HepG2 (cell line): ENCODE measurements around the gene DUS1L. TPM values are rescaled to one million over a fixed set of nuclear protein-coding genes. Genes with fewer than 3 reads are reported as not detected.
A peak's percentile ranks its signal among the peaks of the same experiment; 100 is the strongest.

ENCODE experiments used
- ARID2 ChIP-seq: sonication (generic); formaldehyde crosslinking; IDR thresholded peaks from 2 replicates; pipeline ENCODE4 v1.8.1; 2022; ENCODE audit warnings: mild to moderate bottlenecking, missing genetic modification reagents, borderline replicate concordance
- BRF2 ChIP-seq: sonication (generic); formaldehyde crosslinking; IDR thresholded peaks from 2 replicates; pipeline ENCODE4 v1.8.1; 2022; ENCODE audit warnings: mild to moderate bottlenecking, missing genetic modification reagents
- FOXP4 ChIP-seq: sonication (generic); formaldehyde crosslinking; IDR thresholded peaks from 2 replicates; pipeline ENCODE4 v1.4.0; 2020; ENCODE audit warnings: missing genetic modification reagents
- MED13 ChIP-seq: sonication (generic); formaldehyde crosslinking; IDR thresholded peaks from 2 replicates; pipeline ENCODE4 v1.5.0; 2020; ENCODE audit warnings: missing genetic modification reagents
- MTF1 ChIP-seq: sonication (generic); formaldehyde crosslinking; IDR thresholded peaks from 2 replicates; pipeline ENCODE4 v1.5.0; 2020; ENCODE audit warnings: missing genetic modification reagents
- MTF2 ChIP-seq: sonication (generic); formaldehyde crosslinking; IDR thresholded peaks from 2 replicates; pipeline ENCODE4 v1.5.0; 2020; ENCODE audit warnings: missing genetic modification reagents, borderline replicate concordance
- NR0B2 ChIP-seq: sonication (generic); formaldehyde crosslinking; IDR thresholded peaks from 2 replicates; pipeline ENCODE4 v1.4.0; 2020; ENCODE audit warnings: mild to moderate bottlenecking, missing genetic modification reagents
- PAWR ChIP-seq: sonication (generic); formaldehyde crosslinking; IDR thresholded peaks from 2 replicates; pipeline ENCODE4 v1.4.0; 2020; ENCODE audit warnings: missing genetic modification reagents, mild to moderate bottlenecking, borderline replicate concordance
- PRPF4 ChIP-seq: fragments of 200-400 bp; formaldehyde crosslinking; IDR thresholded peaks from 2 replicates; pipeline ENCODE4 v1.6.1; 2016; ENCODE audit warnings: low read length, low read depth; ENCODE audit not compliant: poor library complexity, severe bottlenecking
- TEAD2 ChIP-seq: sonication (generic); formaldehyde crosslinking; IDR thresholded peaks from 2 replicates; pipeline ENCODE4 v1.9.0; 2021; ENCODE audit warnings: missing genetic modification reagents
- ZBED4 ChIP-seq: sonication (generic); formaldehyde crosslinking; IDR thresholded peaks from 2 replicates; pipeline ENCODE4 v1.4.0; 2020; ENCODE audit warnings: missing genetic modification reagents, borderline replicate concordance
- ZFP36L1 ChIP-seq: sonication (generic); formaldehyde crosslinking; IDR thresholded peaks from 2 replicates; pipeline ENCODE4 v1.8.0; 2022; ENCODE audit warnings: mild to moderate bottlenecking, missing genetic modification reagents, moderate library complexity
- ZNF292 ChIP-seq: sonication (generic); formaldehyde crosslinking; IDR thresholded peaks from 2 replicates; pipeline ENCODE4 v1.8.1; 2022; ENCODE audit warnings: mild to moderate bottlenecking, low read depth, missing genetic modification reagents, borderline replicate concordance
- ZNF546 ChIP-seq: sonication (generic); formaldehyde crosslinking; conservative IDR thresholded peaks from 2 replicates; pipeline ENCODE4 v1.8.1; 2023; ENCODE audit warnings: mild to moderate bottlenecking, missing genetic modification reagents
- ZNF549 ChIP-seq: sonication (generic); formaldehyde crosslinking; IDR thresholded peaks from 2 replicates; pipeline ENCODE4 v1.5.0; 2020; ENCODE audit warnings: missing genetic modification reagents
- ZNF605 ChIP-seq: sonication (generic); formaldehyde crosslinking; IDR thresholded peaks from 2 replicates; pipeline ENCODE4 v1.8.0; 2022; ENCODE audit warnings: mild to moderate bottlenecking, missing genetic modification reagents
- ZNF891 ChIP-seq: sonication (generic); formaldehyde crosslinking; IDR thresholded peaks from 2 replicates; pipeline ENCODE4 v1.5.0; 2020; ENCODE audit warnings: mild to moderate bottlenecking, missing genetic modification reagents
- polyA plus RNA-seq, 8 experiments: library from polyadenylated mRNA; depleted of rRNA in 3 of 8; stranded (reverse) in 7 of 8; unstranded in 1 of 8; fragments of >200 nt; fragmentation: Illumina TruSeq in 4 of 8; extraction: Trizol in 4 of 8; gene quantifications; 2 replicates each; pipeline versions ENCODE4 v1.2.1 to v1.2.3, GENCODE V29; 2011 to 2016; ENCODE audit warnings: low read depth in 4 of 8, missing spikeins in 1 of 8, mixed read lengths in 1 of 8; ENCODE audit not compliant: insufficient read depth in 1 of 8
- total RNA-seq, 5 experiments: library from RNA; depleted of rRNA; stranded (reverse); fragments of >200 nt; fragmentation: Illumina TruSeq; extraction: Trizol; gene quantifications; 2 replicates each; pipeline ENCODE4 v1.2.3, GENCODE V29; 2016; ENCODE audit warnings: low read depth in 1 of 5

Gene DUS1L
- total and polyA plus RNA-seq, 2 of the 13 experiments (the other 11 are each of a cell fraction or from before 2014, with no cell fraction given), result 81.0 to 109 TPM

- TF ChIP-seq ZNF605 (CRISPR knock-in tag) (0 out of 2 replicates have a peak, but pooled peaks have one; percentile 43), ZNF546 (CRISPR knock-in tag) (0 out of 2 replicates have a peak, but pooled peaks have one; percentile 15), PAWR (no peak), MTF2 (CRISPR knock-in tag) (peak; percentile 88; the same call in 1 of the 2 replicates), MTF1 (CRISPR knock-in tag) (0 out of 2 replicates have a peak, but pooled peaks have one; percentile 21), ZNF292 (no peak), FOXP4 (CRISPR knock-in tag) (no peak), TEAD2 (no peak), MED13 (0 out of 2 replicates have a peak, but pooled peaks have one; percentile 82), PRPF4 (no peak), ZBED4 (CRISPR knock-in tag) (no peak), ZNF549 (CRISPR knock-in tag) (no peak), ZFP36L1 (CRISPR knock-in tag) (no peak), NR0B2 (CRISPR knock-in tag) (no peak), BRF2 (CRISPR knock-in tag) (no peak), ZNF891 (CRISPR knock-in tag) (peak; percentile 15; the same call in 1 of the 2 replicates), ARID2 (peak; percentile 43; the same call in 1 of the 2 replicates)
These were observed 45.0 kb downstream of the DUS1L start (continued) for GRCh38 chr17:82020572-82021106.
